ENCODE results near the gene COL21A1. TPM values are rescaled to one million over a fixed set of nuclear protein-coding genes. Genes with fewer than 3 reads are reported as not detected.
A peak's percentile ranks its signal among the peaks of the same experiment; 100 is the strongest.

The COL21A1 gene
- total RNA-seq (100 to 1,000 TPM in 2 of 9 donors, 10 to 100 TPM in 7; 23.9 to 110 (median 56.3) TPM), polyA plus RNA-seq (10 to 100 TPM; 21.7 to 43.9 TPM)
- long read RNA-seq, donor 1, partial matches to known transcripts = 2 of 13 reads
- long read RNA-seq, donor 1, other reads (novel, unspliced or antisense) = 10 of 13 reads
- long read RNA-seq, donor 2, partial matches to known transcripts = 4 of 34 reads
- long read RNA-seq, donor 2, other reads (novel, unspliced or antisense) = 30 of 34 reads
- long read RNA-seq, donor 3, partial matches to known transcripts = 2 of 14 reads
- long read RNA-seq, donor 3, other reads (novel, unspliced or antisense) = 12 of 14 reads

GRCh38 chr6:56246881-56247653 is at the start of gene COL21A1:
Gene COL21A1 (minus strand): TSS chr6:56247580. CDS start chr6:56182618, 64,962 bp downstream.
- Histone ChIP-seq H3K27me3 (peaks cover 0 to 10% (median 0%) of the 10 kb centered on the region in 9 donors), H3K4me3 (peak within 1 kb of the TSS; percentile 13 to 67 (median 55)), H3K36me3 (no peaks in the 10 kb centered on the region), H3K4me1 (peaks cover 0 to 29% (median 5%) of the 10 kb centered on the region in 12 donors), H3K27ac (peak within 1 kb of the TSS in 7 of 12 donors; percentile 6 to 55 (median 27)), H3K9me3 (no peaks in the 10 kb centered on the region)
- intact Hi-C loops (cut with DNase I) = loop anchor here in 2 of 10 donors (5.0 to 10.0 kb wide), 2 partner anchors 142 to 145 kb away; no protein-coding TSS in a partner anchor
- WGBS, 4 donors = 5 to 15% (median 11%) methylated on average over 16 to 36 of the region's 36 CpGs
- TF ChIP-seq POLR2A (IDR thresholded peaks at IDR 0.05) (no peak), CTCF (IDR thresholded peaks at IDR 0.05) (peak in 7 of 12 donors; percentile 11 to 43 (median 28))
- ATAC-seq (peak; percentile 54 to 91 (median 82)), DNase-seq (peak; percentile 45 to 69 (median 52))

DNA sequence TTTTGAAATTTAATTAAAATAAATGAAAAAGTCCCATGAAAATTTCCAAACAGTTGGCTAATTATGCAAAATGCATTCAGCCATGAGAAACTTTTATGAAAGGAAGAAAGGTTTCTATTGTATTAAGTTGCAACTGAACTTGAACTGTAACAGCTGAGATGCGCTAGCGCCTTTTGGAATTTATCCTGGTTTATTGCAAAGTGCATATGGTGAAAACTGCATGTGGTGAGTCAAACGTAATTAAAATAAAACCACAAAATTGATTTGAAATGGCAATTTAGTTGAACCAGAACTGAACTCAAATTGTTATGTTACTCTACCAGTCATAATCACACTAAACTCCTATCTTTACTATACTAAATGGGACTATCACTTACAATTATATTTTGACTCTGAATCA is 46.4 kb upstream of the COL21A1 start:
- intact Hi-C loops (cut with DNase I) = loop anchor here in 9 of 10 donors (2.0 to 10.0 kb wide), 5 partner anchors 313 to 1019 kb away; no protein-coding TSS in a partner anchor
- Histone ChIP-seq H3K4me1 (peaks cover 0 to 7% (median 3%) of the 10 kb centered on the region in 12 donors), H3K36me3 (no peaks in the 10 kb centered on the region), H3K9me3 (no peaks in the 10 kb centered on the region), H3K27ac (no peak overlapping the region), H3K27me3 (no peaks in the 10 kb centered on the region), H3K4me3 (no peak overlapping the region)
- 81 to 89% (median 84%) methylated on average over 3 of the region's 3 CpGs for WGBS, 4 donors
- TF ChIP-seq CTCF (IDR thresholded peaks at IDR 0.05) (no peak), POLR2A (IDR thresholded peaks at IDR 0.05) (no peak)
- DNase-seq (no peak), ATAC-seq (no peak)

DNA sequence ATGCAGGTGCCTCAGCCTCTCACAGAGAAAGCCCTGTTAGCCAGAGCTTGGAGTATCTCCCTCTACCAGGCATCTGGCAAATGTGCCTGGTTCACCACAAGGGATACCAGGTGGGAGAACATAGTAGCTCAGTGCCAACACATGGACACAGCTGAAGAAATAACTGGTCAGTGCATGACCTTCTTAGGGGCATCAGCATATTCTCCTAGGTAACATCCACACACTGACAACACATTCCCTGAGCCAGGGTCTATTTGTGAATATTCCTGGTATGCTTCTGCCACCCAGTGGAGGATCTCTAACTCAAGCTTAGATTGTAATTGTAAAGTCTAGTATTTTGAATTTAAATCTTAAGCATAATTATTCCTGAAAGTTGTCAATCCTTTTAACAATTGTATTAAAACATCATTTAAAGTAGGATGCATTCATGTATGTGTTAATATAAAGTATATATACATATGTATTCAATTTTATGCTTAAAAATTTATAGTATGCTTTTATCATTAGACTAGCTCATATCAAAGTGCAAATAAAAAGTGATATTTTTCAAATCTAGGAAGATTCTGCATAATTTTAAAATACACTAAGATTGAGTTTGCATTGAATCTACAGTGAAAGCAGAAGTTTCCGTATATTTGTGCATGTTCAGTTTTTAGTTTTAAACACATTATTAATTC is 45.3 kb upstream of the COL21A1 start:
- H3K27ac ChIP-seq = no peak overlapping the region
- ATAC-seq (peak; percentile 83 to 93 (median 90)), DNase-seq (peak in 2 of 5 donors; percentile 19 to 41)
- H3K36me3 ChIP-seq = no peaks in the 10 kb centered on the region
- TF ChIP-seq CTCF (IDR thresholded peaks at IDR 0.05) = peak; percentile 38 to 77 (median 67)
- no peak for TF ChIP-seq POLR2A (IDR thresholded peaks at IDR 0.05)
- H3K4me1 ChIP-seq = peaks cover 0 to 7% (median 3%) of the 10 kb centered on the region in 12 donors
- H3K27me3 ChIP-seq = no peaks in the 10 kb centered on the region
- intact Hi-C loops (cut with DNase I) = loop anchor here in 8 of 10 donors (1.0 to 10.0 kb wide), 7 partner anchors 311 to 1018 kb away; no protein-coding TSS in a partner anchor
- no peak overlapping the region for H3K4me3 ChIP-seq
- WGBS, 4 donors = 58 to 83% (median 80%) methylated on average over 1 of the region's 1 CpG
- H3K9me3 ChIP-seq = no peaks in the 10 kb centered on the region
